GM12878 (cell line): Measurements from ENCODE around the gene SLMAP. TPM values are rescaled to one million over a fixed set of nuclear protein-coding genes. Genes with fewer than 3 reads are reported as not detected.

Source experiments
- ATAC-seq: fragments of 200-7000 bp; cut with Tn5 transposase; 3 replicates; pipeline ENCODE4 v1.9.1; 2020; ENCODE audit warnings: mild to moderate bottlenecking, moderate library complexity
- BruUV-seq: library from RNA; stranded (reverse); fragments of 400-500 nt; replicated peaks from 2 replicates; lab custom pipeline; 2021; lab: Mats Ljungman, UMichigan
- CTCF ChIA-PET: fragments of 300-600 bp; sonication (Branson Sonifier 250); formaldehyde crosslinking; extraction: SDS; loops from one replicate; lab custom pipeline; 2021; ENCODE audit warnings: inconsistent platforms; lab: Yijun Ruan, JAX
- POLR2A ChIA-PET: fragments of 350-600 bp; formaldehyde crosslinking; extraction: SDS; loops from one replicate; lab custom pipeline; 2021; ENCODE audit warnings: inconsistent platforms; lab: Charles Lee
- RAD21 ChIA-PET: fragments of 300-600 bp; sonication (Branson Sonifier 250); formaldehyde crosslinking; loops from one replicate; lab custom pipeline; 2023; ENCODE audit warnings: antibody characterized with exemption; ENCODE audit not compliant: unreplicated experiment; lab: Charles Lee
- SMC1A ChIA-PET: fragments of 300-600 bp; sonication (Branson Sonifier 250); formaldehyde crosslinking; loops from one replicate; lab custom pipeline; 2023; ENCODE audit not compliant: unreplicated experiment, uncharacterized antibody; lab: Charles Lee
- DNase-seq: peaks from one replicate; pipeline ENCODE4 v3.0.0-alpha.2; 2011; ENCODE audit warnings: low read depth, low spot score
- FAIRE-seq: peaks from 3 replicates; lab custom pipeline; 2011; peaks lifted over from hg19 to GRCh38; lab: Jason Lieb, UNC
- H2AFZ ChIP-seq: 2 replicates; pipeline ENCODE4 v1.6.0; 2011; ENCODE audit warnings: low read depth, low read length, control low read depth; ENCODE audit not compliant: control insufficient read depth
- H3K27ac ChIP-seq: 2 replicates; pipeline ENCODE4 v1.5.1; 2011; ENCODE audit warnings: control low read depth; ENCODE audit not compliant: control insufficient read depth, insufficient read depth
- H3K27me3 ChIP-seq, 2 experiments: replicated peaks in 1 of 2; 2 replicates each; pipeline versions ENCODE4 v1.6.0 to v1.6.1; 2011; ENCODE audit warnings: low read length in 1 of 2; ENCODE audit not compliant: control insufficient read depth in 2 of 2, insufficient read depth in 2 of 2
- H3K36me3 ChIP-seq, 2 experiments: 2 replicates each; pipeline ENCODE4 v1.5.1; 2011; ENCODE audit warnings: low read length in 1 of 2; ENCODE audit not compliant: control insufficient read depth in 2 of 2, insufficient read depth in 2 of 2
- H3K4me1 ChIP-seq: 2 replicates; pipeline ENCODE4 v1.6.1; 2011; ENCODE audit warnings: mild to moderate bottlenecking, low read length, moderate library complexity, mixed read lengths; ENCODE audit not compliant: control insufficient read depth, insufficient read depth
- H3K4me2 ChIP-seq: 2 replicates; pipeline ENCODE4 v1.6.0; 2011; ENCODE audit warnings: control low read depth; ENCODE audit not compliant: control insufficient read depth, insufficient read depth
- H3K4me3 ChIP-seq: fragments of 200-600 bp; sonication (generic); 2 replicates; pipeline ENCODE4 v1.5.1; 2016
- H3K79me2 ChIP-seq: 2 replicates; pipeline ENCODE4 v1.6.0; 2011; ENCODE audit warnings: low read length; ENCODE audit not compliant: control insufficient read depth, insufficient read depth
- H3K9ac ChIP-seq: 2 replicates; pipeline ENCODE4 v1.8.0; 2011; ENCODE audit warnings: low read length, control low read depth, mixed read lengths; ENCODE audit not compliant: control insufficient read depth, insufficient read depth
- H3K9me3 ChIP-seq: replicated peaks from 3 replicates; pipeline ENCODE4 v1.5.1; 2011; ENCODE audit warnings: mild to moderate bottlenecking, low read length; ENCODE audit not compliant: control insufficient read depth, insufficient read depth
- H4K20me1 ChIP-seq: 2 replicates; pipeline ENCODE4 v1.6.0; 2011; ENCODE audit not compliant: control insufficient read depth, insufficient read depth
- CEBPB ChIP-seq, 2 experiments: fragments of 150-350 bp in 1 of 2; IDR thresholded peaks; 2 replicates each; pipeline ENCODE4 v1.6.1; 2012 to 2014; ENCODE audit warnings: low read depth in 2 of 2, low read length in 2 of 2, borderline replicate concordance in 1 of 2, inconsistent platforms in 1 of 2
- CUX1 ChIP-seq: IDR thresholded peaks from 2 replicates; pipeline ENCODE4 v1.6.1; 2012; ENCODE audit warnings: improper control_type of control experiment, low read depth, low read length; ENCODE audit not compliant: insufficient replicate concordance
- ELK1 ChIP-seq: IDR thresholded peaks from 2 replicates; pipeline ENCODE4 v1.6.1; 2012; ENCODE audit warnings: low read depth, low read length, improper control_type of control experiment
- HDGF ChIP-seq: fragments of 450-650 bp; IDR thresholded peaks from 2 replicates; pipeline ENCODE4 v1.6.1; 2016; ENCODE audit warnings: antibody characterized with exemption
- IKZF2 ChIP-seq, 2 experiments: fragments of 450-650 bp; IDR thresholded peaks; 2 replicates each; pipeline ENCODE4 v1.6.1; 2017; ENCODE audit warnings: mild to moderate bottlenecking in 2 of 2, moderate library complexity in 2 of 2
- MXI1 ChIP-seq: fragments of 150-350 bp; IDR thresholded peaks from 2 replicates; pipeline ENCODE4 v1.6.1; 2011; ENCODE audit warnings: low read depth, mild to moderate bottlenecking, inconsistent platforms, low read length, improper control_type of control experiment
- RELB ChIP-seq: fragments of 450-650 bp; IDR thresholded peaks from 2 replicates; pipeline ENCODE4 v1.6.1; 2017; ENCODE audit warnings: low read depth, mild to moderate bottlenecking, moderate library complexity
- RFX5 ChIP-seq: IDR thresholded peaks from 2 replicates; pipeline ENCODE4 v1.6.1; 2011; ENCODE audit warnings: low read depth, low read length, improper control_type of control experiment
- SP1 ChIP-seq: IDR thresholded peaks from one replicate; pipeline ENCODE4 v1.6.1; 2011; ENCODE audit warnings: low read depth, low read length
- ZNF687 ChIP-seq: fragments of 450-650 bp; IDR thresholded peaks from 2 replicates; pipeline ENCODE4 v1.6.1; 2017; ENCODE audit warnings: mild to moderate bottlenecking, moderate library complexity
- WGBS: methylation state at CpG from one replicate; pipeline ENCODE4 v1.1.6; 2016; ENCODE audit warnings: low lambda C conversion rate; ENCODE audit not compliant: insufficient replicate concordance, insufficient coverage; ENCODE audit errors: missing lambda C conversion rate; 5-methylcytosine and 5-hydroxymethylcytosine counted together
- in situ Hi-C: fragments of 300-500 bp; cut with MboI; formaldehyde crosslinking; loops from 9 replicates; pipeline ENCODE4 v1.14.3; 2018; ENCODE audit warnings: mixed read lengths
- intact Hi-C: fragments of 100-400 bp; cut with micrococcal nuclease; formaldehyde crosslinking; loops from one replicate; pipeline ENCODE4 v1.14.2; 2022; ENCODE audit not compliant: unreplicated experiment
- polyA plus RNA-seq, 11 experiments: library from polyadenylated mRNA; depleted of rRNA in 4 of 11; unstranded in 6 of 11; stranded (reverse) in 5 of 11; fragments of >200 nt; fragmentation: Nextera tagmentation in 4 of 11; fragmentation: Illumina TruSeq in 1 of 11; extraction: Ambion mirVana in 4 of 11; extraction: Trizol in 1 of 11; gene quantifications; 1 replicate in 1 of 11; 2 replicates in 10 of 11; pipeline versions ENCODE4 v1.2.1 to v1.2.3, GENCODE V29; 2011 to 2016; ENCODE audit warnings: inconsistent platforms in 2 of 11, missing spikeins in 2 of 11, low read depth in 1 of 11
- total RNA-seq, 4 experiments: library from RNA; depleted of rRNA in 3 of 4; stranded (reverse); fragments of >200 nt in 3 of 4; fragmentation: Illumina TruSeq in 1 of 4; extraction: Trizol in 1 of 4; gene quantifications; 2 replicates each; pipeline versions ENCODE4 v1.2.1 to v1.2.3, GENCODE V29; 2013 to 2021

The SLMAP gene
- total and polyA plus RNA-seq, 10 of the 15 experiments (the other 5 are each of a cell fraction or from before 2014, with no cell fraction given) = 8.3 to 43.8 (median 26.4) TPM

GRCh38 chr3:57953576-57953975 is 197.5 kb downstream of the SLMAP start:
- ChIA-PET SMC1A (interaction anchor here (0.8 kb wide), 1 partner anchor 19 kb away, joined by 3 read pairs; no protein-coding TSS in a partner anchor), CTCF (interaction anchor here (1.0 kb wide), 1 partner anchor 10 kb away, joined by 3 read pairs; no protein-coding TSS in a partner anchor), RAD21 (interaction anchor here (0.6 kb wide), 1 partner anchor 44 kb away, joined by 3 read pairs; no protein-coding TSS in a partner anchor), POLR2A (no interaction called here)
- BruUV-seq = no TSS peak
- Histone ChIP-seq H3K79me2 (no peaks in the 10 kb centered on the region), H3K36me3 (no peaks in the 10 kb centered on the region), H3K9ac (no peak overlapping the region), H3K27me3 (no peaks in the 10 kb centered on the region), H3K9me3 (no peaks in the 10 kb centered on the region; the same call in 2 of the 3 replicates), H3K4me1 (peaks cover 3% of the 10 kb centered on the region), H4K20me1 (no peaks in the 10 kb centered on the region), H3K27ac (no peak overlapping the region), H3K4me2 (no peak overlapping the region), H2AFZ (no peak overlapping the region), H3K4me3 (no peak overlapping the region)
- FAIRE-seq = no peak
- intact Hi-C loops (no loop called here), in situ Hi-C loops (no loop called here)
- ATAC-seq = no peak
- 85% methylated on average over 7 of the region's 7 CpGs for WGBS
- DNase-seq = no peak
- TF ChIP-seq CEBPB (IDR thresholded peaks at IDR 0.05; ENCODE audit: borderline replicate concordance in 1 of 2, low read depth in 2 of 2, low read length in 2 of 2) = no peak
- TF ChIP-seq RELB = no peak
- no peak for TF ChIP-seq CUX1
- no peak for TF ChIP-seq SP1
- no peak for TF ChIP-seq ELK1
- no peak for TF ChIP-seq HDGF
- no peak for TF ChIP-seq ZNF687
- TF ChIP-seq RFX5 = no peak
- no peak for TF ChIP-seq MXI1
- TF ChIP-seq IKZF2 (IDR thresholded peaks at IDR 0.05) = no peak
